A673 (cell line): Measurements from ENCODE around the gene ANO4. TPM values are rescaled to one million over a fixed set of nuclear protein-coding genes. Genes with fewer than 3 reads are reported as not detected.

Source experiments
- BruUV-seq: library from RNA; stranded (reverse); fragments of 400-500 nt; replicated peaks from 2 replicates; lab custom pipeline; 2021; lab: Mats Ljungman, UMichigan
- CTCF ChIA-PET: fragments of 300-600 bp; sonication (Branson Sonifier 250); formaldehyde crosslinking; loops from one replicate; lab custom pipeline; 2022; ENCODE audit warnings: antibody characterized with exemption; lab: Charles Lee
- POLR2A ChIA-PET: fragments of 300-600 bp; sonication (Branson Sonifier 250); formaldehyde crosslinking; loops from one replicate; lab custom pipeline; 2022; ENCODE audit warnings: antibody characterized with exemption; ENCODE audit not compliant: low non-redundant PET; lab: Charles Lee
- DNase-seq: peaks from one replicate; pipeline ENCODE4 v3.0.0-alpha.2; 2015; ENCODE audit warnings: low spot score
- H3K27ac ChIP-seq: fragments of 200-600 bp; sonication (generic); 2 replicates; pipeline ENCODE4 v1.5.1; 2016; ENCODE audit warnings: mixed run types, low read depth, mild to moderate bottlenecking, mixed read lengths, antibody characterized with exemption, low read length; ENCODE audit not compliant: poor library complexity, severe bottlenecking
- H3K27me3 ChIP-seq: fragments of 200-600 bp; sonication (generic); replicated peaks from 2 replicates; pipeline ENCODE4 v1.6.1; 2017; ENCODE audit warnings: mixed run types, low read depth, mild to moderate bottlenecking, mixed read lengths, antibody characterized with exemption, low read length; ENCODE audit not compliant: insufficient read depth, poor library complexity
- H3K36me3 ChIP-seq: fragments of 200-600 bp; sonication (generic); 2 replicates; pipeline ENCODE4 v1.6.1; 2016; ENCODE audit warnings: mixed run types, mild to moderate bottlenecking, mixed read lengths, antibody characterized with exemption, low read length; ENCODE audit not compliant: insufficient read depth, poor library complexity, severe bottlenecking
- H3K4me1 ChIP-seq: fragments of 200-600 bp; sonication (generic); 2 replicates; pipeline ENCODE4 v1.6.1; 2017; ENCODE audit warnings: mixed run types, mild to moderate bottlenecking, mixed read lengths, antibody characterized with exemption, low read length; ENCODE audit not compliant: insufficient read depth, poor library complexity, severe bottlenecking
- H3K4me3 ChIP-seq: fragments of 200-600 bp; sonication (generic); 2 replicates; pipeline ENCODE4 v1.5.1; 2016; ENCODE audit warnings: low read depth, mixed run types, mild to moderate bottlenecking, mixed read lengths, low read length; ENCODE audit not compliant: poor library complexity, severe bottlenecking
- H3K9me3 ChIP-seq: fragments of 200-600 bp; sonication (generic); 2 replicates; pipeline ENCODE4 v1.6.1; 2016; ENCODE audit warnings: mixed run types, low read depth, mild to moderate bottlenecking, mixed read lengths, antibody characterized with exemption, low read length; ENCODE audit not compliant: poor library complexity, severe bottlenecking
- EZH2 ChIP-seq: fragments of 200-600 bp; sonication (generic); IDR thresholded peaks from 2 replicates; pipeline ENCODE4 v1.6.1; 2017; ENCODE audit warnings: borderline replicate concordance, low read depth, mild to moderate bottlenecking, mixed read lengths, antibody characterized with exemption, low read length; ENCODE audit not compliant: poor library complexity, severe bottlenecking
- intact Hi-C: fragments of 100-400 bp; cut with micrococcal nuclease; formaldehyde crosslinking; loops from one replicate; pipeline ENCODE4 v1.10.0; 2022; ENCODE audit not compliant: unreplicated experiment
- total RNA-seq: library from RNA; stranded (reverse); gene quantifications from 2 replicates; pipeline ENCODE4 v1.2.3, GENCODE V29; 2021
- TF ChIP-seq, protein P1 (sequence below): fragments of 300-800, 200-600 bp; sonication (generic); conservative IDR thresholded peaks from 2 replicates; pipeline ENCODE4 v1.5.1; 2017; ENCODE audit warnings: low read depth, mild to moderate bottlenecking, antibody characterized with exemption, low read length, moderate library complexity, mixed read lengths

Gene ANO4
- total RNA-seq, 1 experiment from 2014 or later = 9.3 TPM

DNA sequence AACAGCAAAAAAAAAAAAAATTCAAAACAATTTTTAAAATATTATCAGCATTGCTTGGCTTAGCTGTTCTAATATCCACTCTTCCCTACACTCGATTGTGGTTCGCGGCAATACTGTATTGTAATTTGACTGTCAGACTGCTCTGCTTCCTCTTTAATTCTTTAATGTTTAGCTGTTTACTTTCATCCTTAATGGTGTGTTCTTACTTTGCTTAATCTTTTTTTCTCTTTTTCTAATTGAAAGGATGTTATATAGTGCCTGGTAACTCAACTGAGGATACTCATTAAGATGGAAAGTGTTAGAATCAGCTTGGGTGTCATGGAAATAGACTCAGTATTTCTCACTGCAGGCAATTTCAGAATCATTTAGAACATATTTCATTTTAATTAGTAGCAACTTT lies 2.0 kb downstream of the ANO4 start:
- POLR2A ChIA-PET = no interaction called here
- intact Hi-C loops = no loop called here

DNA sequence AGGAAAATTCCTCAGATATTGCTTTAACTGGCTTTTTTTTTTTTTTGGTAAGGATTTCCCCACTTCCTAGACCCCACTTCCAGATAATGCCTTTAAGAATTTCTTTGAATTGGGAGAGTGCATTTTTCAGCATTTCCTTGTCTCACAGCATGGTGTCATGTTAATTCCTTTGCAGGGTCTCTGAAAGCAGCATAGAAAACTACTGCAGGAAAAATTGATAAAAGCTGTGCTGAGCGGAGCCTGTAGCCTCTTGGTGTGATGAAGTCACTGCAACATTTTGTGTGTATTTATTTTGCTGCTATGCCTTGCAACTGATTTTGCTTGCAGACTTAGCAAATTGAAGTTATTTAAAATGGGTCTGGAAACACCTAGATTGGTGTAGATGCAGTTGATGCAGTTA lies 2.7 kb downstream of the ANO4 start:
- TF ChIP-seq EZH2 = no peak
- TF ChIP-seq, protein P1, sequence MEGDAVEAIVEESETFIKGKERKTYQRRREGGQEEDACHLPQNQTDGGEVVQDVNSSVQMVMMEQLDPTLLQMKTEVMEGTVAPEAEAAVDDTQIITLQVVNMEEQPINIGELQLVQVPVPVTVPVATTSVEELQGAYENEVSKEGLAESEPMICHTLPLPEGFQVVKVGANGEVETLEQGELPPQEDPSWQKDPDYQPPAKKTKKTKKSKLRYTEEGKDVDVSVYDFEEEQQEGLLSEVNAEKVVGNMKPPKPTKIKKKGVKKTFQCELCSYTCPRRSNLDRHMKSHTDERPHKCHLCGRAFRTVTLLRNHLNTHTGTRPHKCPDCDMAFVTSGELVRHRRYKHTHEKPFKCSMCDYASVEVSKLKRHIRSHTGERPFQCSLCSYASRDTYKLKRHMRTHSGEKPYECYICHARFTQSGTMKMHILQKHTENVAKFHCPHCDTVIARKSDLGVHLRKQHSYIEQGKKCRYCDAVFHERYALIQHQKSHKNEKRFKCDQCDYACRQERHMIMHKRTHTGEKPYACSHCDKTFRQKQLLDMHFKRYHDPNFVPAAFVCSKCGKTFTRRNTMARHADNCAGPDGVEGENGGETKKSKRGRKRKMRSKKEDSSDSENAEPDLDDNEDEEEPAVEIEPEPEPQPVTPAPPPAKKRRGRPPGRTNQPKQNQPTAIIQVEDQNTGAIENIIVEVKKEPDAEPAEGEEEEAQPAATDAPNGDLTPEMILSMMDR = no peak

More for the DNA sequence above, 2.0 kb downstream of the ANO4 start:
- peaks cover 43% of the 10 kb centered on the region for H3K4me1 ChIP-seq
- H3K27ac ChIP-seq = no peak overlapping the region
- H3K9me3 ChIP-seq = no peaks in the 10 kb centered on the region
- no peaks in the 10 kb centered on the region for H3K27me3 ChIP-seq
- CTCF ChIA-PET = no interaction called here
- BruUV-seq = no TSS peak
- TF ChIP-seq EZH2 = no peak
- TF ChIP-seq, protein P1 = no peak
- H3K4me3 ChIP-seq = no peak overlapping the region
- H3K36me3 ChIP-seq = no peaks in the 10 kb centered on the region
- no peak for DNase-seq

DNA sequence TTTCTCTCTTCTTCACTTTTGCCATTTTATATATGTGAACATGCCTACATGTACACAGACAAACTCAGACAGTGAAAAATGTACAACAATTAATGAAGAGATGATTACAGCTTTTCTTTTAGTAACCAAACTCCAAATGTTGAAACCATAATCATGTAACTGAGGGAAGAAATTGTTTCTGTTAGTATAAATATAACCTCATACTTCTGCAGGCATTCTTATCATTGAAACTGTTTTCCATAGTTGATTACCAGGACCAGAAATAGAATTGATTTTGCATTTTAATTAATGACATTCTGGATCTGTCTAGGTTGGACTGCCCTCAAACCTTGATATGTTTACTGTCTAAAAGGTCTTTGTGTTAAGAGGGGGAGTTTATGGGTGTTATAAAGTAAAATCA lies 3.2 kb downstream of the ANO4 start:
- Histone ChIP-seq H3K27ac (no peak overlapping the region), H3K36me3 (no peaks in the 10 kb centered on the region), H3K27me3 (no peaks in the 10 kb centered on the region), H3K4me3 (peak overlapping the region; percentile 8), H3K4me1 (peaks cover 45% of the 10 kb centered on the region), H3K9me3 (no peaks in the 10 kb centered on the region)
- no TSS peak for BruUV-seq
- no peak for DNase-seq
- TF ChIP-seq, protein P1 = no peak
- no peak for TF ChIP-seq EZH2
- intact Hi-C loops = no loop called here
- CTCF ChIA-PET = interaction anchor here (0.7 kb wide), 1 partner anchor 123 kb away, joined by 3 read pairs; no protein-coding TSS in a partner anchor
- POLR2A ChIA-PET = no interaction called here

More for the DNA sequence above, 2.7 kb downstream of the ANO4 start:
- ChIA-PET POLR2A (no interaction called here), CTCF (interaction anchor here (0.7 kb wide), 1 partner anchor 122 kb away, joined by 3 read pairs; no protein-coding TSS in a partner anchor)
- DNase-seq = peak; percentile 86
- Histone ChIP-seq H3K4me1 (peaks cover 45% of the 10 kb centered on the region), H3K9me3 (no peaks in the 10 kb centered on the region), H3K4me3 (peak overlapping the region; percentile 8), H3K27me3 (no peaks in the 10 kb centered on the region), H3K36me3 (no peaks in the 10 kb centered on the region), H3K27ac (no peak overlapping the region)
- BruUV-seq = no TSS peak
- intact Hi-C loops = no loop called here
